K562 (cell line): ENCODE results near the gene SGMS1. TPM values are rescaled to one million over a fixed set of nuclear protein-coding genes. Genes with fewer than 3 reads are reported as not detected.

Source experiments
- BACH1 ChIP-seq: fragments of 200-800 bp; sonication (Bioruptor generic); IDR thresholded peaks from 2 replicates; pipeline ENCODE4 v1.6.1; 2016; ENCODE audit warnings: missing genetic modification characterization, missing compliant biosample characterization
- CBX3 ChIP-seq, 2 experiments: IDR thresholded peaks; 1 replicate in 1 of 2; 2 replicates in 1 of 2; pipeline ENCODE4 v1.6.1; 2012; ENCODE audit warnings: inconsistent platforms in 2 of 2, low read length in 2 of 2, borderline replicate concordance in 1 of 2, control low read depth in 1 of 2
- CEBPG ChIP-seq, 3 experiments: fragments of 200-800 bp in 1 of 3; sonication (Bioruptor generic) in 1 of 3; sonication (generic) in 1 of 3; formaldehyde crosslinking in 1 of 3; IDR thresholded peaks in 2 of 3; conservative IDR thresholded peaks in 1 of 3; 2 replicates each; pipeline versions ENCODE4 v1.6.1 to v1.8.0; 2016 to 2022; ENCODE audit warnings: missing compliant biosample characterization in 2 of 3, missing genetic modification characterization in 2 of 3, mild to moderate bottlenecking in 1 of 3, missing genetic modification reagents in 1 of 3
- CHD1 ChIP-seq: fragments of 200-600 bp; sonication (generic); IDR thresholded peaks from one replicate; pipeline ENCODE4 v1.6.1; 2012; ENCODE audit warnings: mild to moderate bottlenecking, moderate library complexity, low read length, inconsistent platforms
- CREB3 ChIP-seq: fragments of 450-650 bp; conservative IDR thresholded peaks from 2 replicates; pipeline ENCODE4 v1.6.1; 2016; ENCODE audit warnings: missing genetic modification characterization, low read depth, mild to moderate bottlenecking, missing compliant biosample characterization, moderate library complexity
- GABPB2 ChIP-seq: fragments of 250-450 bp; sonication (Bioruptor Pico); conservative IDR thresholded peaks from 2 replicates; pipeline ENCODE4 v1.5.1; 2021; ENCODE audit warnings: mild to moderate bottlenecking
- GTF2F1 ChIP-seq: IDR thresholded peaks from 2 replicates; pipeline ENCODE4 v1.6.1; 2011; ENCODE audit warnings: low read depth, low read length, improper control_type of control experiment
- HNRNPL ChIP-seq: fragments of 200-400 bp; formaldehyde crosslinking; IDR thresholded peaks from 2 replicates; pipeline ENCODE4 v1.6.1; 2017; ENCODE audit warnings: low read depth, mild to moderate bottlenecking, low read length
- LEF1 ChIP-seq: fragments of 450-650 bp; IDR thresholded peaks from 2 replicates; pipeline ENCODE4 v1.6.1; 2016; ENCODE audit warnings: mild to moderate bottlenecking
- NKRF ChIP-seq: fragments of 450-650 bp; IDR thresholded peaks from 2 replicates; pipeline ENCODE4 v1.6.1; 2016; ENCODE audit warnings: borderline replicate concordance
- POLR3A ChIP-seq: IDR thresholded peaks from 2 replicates; pipeline ENCODE4 v1.6.1; 2011; ENCODE audit warnings: borderline replicate concordance, mild to moderate bottlenecking, moderate library complexity; ENCODE audit not compliant: insufficient read length, insufficient read depth; ENCODE audit errors: extremely low read depth
- POLR3G ChIP-seq: IDR thresholded peaks from 2 replicates; pipeline ENCODE4 v1.6.1; 2011; ENCODE audit not compliant: insufficient read length, insufficient replicate concordance; ENCODE audit errors: extremely low read depth
- SMAD4 ChIP-seq: fragments of 250-450 bp; sonication (Bioruptor Pico); conservative IDR thresholded peaks from 2 replicates; pipeline ENCODE4 v1.8.0; 2021; ENCODE audit warnings: inconsistent platforms, mild to moderate bottlenecking, moderate library complexity
- SRSF7 ChIP-seq: fragments of 200-400 bp; formaldehyde crosslinking; optimal IDR thresholded peaks from 2 replicates; pipeline ENCODE3; 2017; ENCODE audit warnings: mild to moderate bottlenecking, low read depth, low read length
- ZNF444 ChIP-seq: fragments of 250-450 bp; sonication (Bioruptor Pico); IDR thresholded peaks from 2 replicates; pipeline ENCODE4 v1.4.0; 2020; ENCODE audit warnings: mild to moderate bottlenecking, moderate library complexity
- ZNF707 ChIP-seq: fragments of 250-450 bp; sonication (Bioruptor Pico); conservative IDR thresholded peaks from 2 replicates; pipeline ENCODE4 v1.8.0; 2022; ENCODE audit warnings: inconsistent platforms, mild to moderate bottlenecking, moderate library complexity
- ZNF766 ChIP-seq: fragments of 200-800 bp; sonication (Bioruptor generic); conservative IDR thresholded peaks from 2 replicates; pipeline ENCODE4 v1.6.1; 2016; ENCODE audit warnings: missing genetic modification characterization, missing compliant biosample characterization
- polyA plus RNA-seq, 8 experiments: library from polyadenylated mRNA; depleted of rRNA in 4 of 8; stranded (reverse) in 5 of 8; unstranded in 3 of 8; fragments of >200 nt; fragmentation: Nextera tagmentation in 2 of 8; fragmentation: Illumina TruSeq in 1 of 8; extraction: Ambion mirVana in 2 of 8; extraction: Trizol in 1 of 8; gene quantifications; 2 replicates each; pipeline versions ENCODE4 v1.2.1 to v1.2.3, GENCODE V29; 2011 to 2014; ENCODE audit warnings: inconsistent platforms in 1 of 8, missing spikeins in 1 of 8
- total RNA-seq, 7 experiments: library from RNA; depleted of rRNA in 6 of 7; stranded (reverse); fragments of >200 nt in 6 of 7; fragmentation: Illumina TruSeq in 2 of 7; extraction: Trizol in 2 of 7; gene quantifications; 2 replicates each; pipeline versions ENCODE4 v1.2.1 to v1.2.3, GENCODE V29; 2011 to 2021; ENCODE audit warnings: low replicate concordance in 1 of 7
- TF ChIP-seq, protein P1 (sequence below): fragments of 250-450 bp; sonication (Bioruptor Pico); IDR thresholded peaks from 2 replicates; pipeline ENCODE4 v1.5.0; 2020; ENCODE audit warnings: mild to moderate bottlenecking
- TF ChIP-seq, protein P2 (sequence below), 2 experiments: fragments of 200-800 bp in 1 of 2; sonication (Bioruptor generic) in 1 of 2; sonication (generic) in 1 of 2; formaldehyde crosslinking in 1 of 2; IDR thresholded peaks in 1 of 2; conservative IDR thresholded peaks in 1 of 2; 2 replicates each; pipeline versions ENCODE4 v1.5.0 to v1.6.1; 2016 to 2020; ENCODE audit warnings: missing compliant biosample characterization in 1 of 2, missing genetic modification characterization in 1 of 2, missing genetic modification reagents in 1 of 2

The SGMS1 gene
- total and polyA plus RNA-seq, 9 of the 15 experiments (the other 6 are each of a cell fraction or from before 2014, with no cell fraction given): 22.6 to 232 (median 82.2) TPM

DNA sequence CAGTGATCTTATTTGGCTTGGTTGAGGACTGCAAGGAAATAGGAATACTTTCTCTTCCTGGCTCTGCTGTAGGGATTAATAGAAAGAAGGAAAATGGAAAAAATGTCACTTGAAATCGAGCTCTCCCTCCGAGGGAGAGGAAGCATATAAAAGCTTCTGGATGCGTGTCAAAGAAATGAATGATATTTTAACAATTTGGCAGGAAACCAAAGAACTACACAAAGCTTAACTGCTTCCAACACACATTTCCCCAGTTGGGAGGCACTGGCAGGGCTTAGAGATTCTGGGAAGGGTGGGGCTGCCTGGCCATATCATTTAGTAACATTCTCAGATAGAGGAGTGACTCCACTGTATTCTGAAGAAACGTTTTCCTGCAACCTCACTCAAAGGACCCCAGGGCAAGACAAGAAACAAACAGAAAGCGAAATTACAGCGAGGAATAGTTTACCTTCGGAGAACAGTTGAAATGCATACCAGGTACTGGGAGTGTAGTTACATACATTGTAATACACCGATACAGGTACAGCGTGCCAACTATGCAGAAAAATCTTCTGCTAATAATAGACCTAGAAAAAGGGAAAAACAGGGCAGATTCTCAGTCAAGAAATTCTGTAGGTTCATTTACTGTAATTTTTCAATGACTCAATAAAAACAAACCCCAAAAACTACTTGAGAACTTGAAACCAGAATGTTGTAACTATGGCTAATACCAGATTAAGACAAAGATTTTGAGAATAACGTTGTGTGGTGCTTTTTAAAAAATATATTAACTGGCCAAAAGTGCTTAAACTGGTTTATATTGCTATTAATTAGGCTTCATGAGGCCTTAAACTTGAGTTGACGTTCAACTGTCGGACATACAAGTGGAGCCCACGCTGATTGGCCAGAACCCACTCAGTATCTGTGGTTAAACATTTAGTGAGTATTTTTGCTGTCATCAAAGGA is 296.7 kb downstream of the SGMS1 start (continued):
- peak in 1 of 2 experiments; percentile 92; a peak in 2 of 3 replicates for TF ChIP-seq CBX3 (IDR thresholded peaks at IDR 0.05; ENCODE audit: borderline replicate concordance in 1 of 2, low read length in 2 of 2)
- no peak for TF ChIP-seq ZNF766 (CRISPR knock-in tag)
- TF ChIP-seq, protein P1, sequence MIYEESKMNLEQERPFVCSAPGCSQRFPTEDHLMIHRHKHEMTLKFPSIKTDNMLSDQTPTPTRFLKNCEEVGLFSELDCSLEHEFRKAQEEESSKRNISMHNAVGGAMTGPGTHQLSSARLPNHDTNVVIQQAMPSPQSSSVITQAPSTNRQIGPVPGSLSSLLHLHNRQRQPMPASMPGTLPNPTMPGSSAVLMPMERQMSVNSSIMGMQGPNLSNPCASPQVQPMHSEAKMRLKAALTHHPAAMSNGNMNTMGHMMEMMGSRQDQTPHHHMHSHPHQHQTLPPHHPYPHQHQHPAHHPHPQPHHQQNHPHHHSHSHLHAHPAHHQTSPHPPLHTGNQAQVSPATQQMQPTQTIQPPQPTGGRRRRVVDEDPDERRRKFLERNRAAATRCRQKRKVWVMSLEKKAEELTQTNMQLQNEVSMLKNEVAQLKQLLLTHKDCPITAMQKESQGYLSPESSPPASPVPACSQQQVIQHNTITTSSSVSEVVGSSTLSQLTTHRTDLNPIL (CRISPR knock-in tag): no peak
- peak; percentile 77 for TF ChIP-seq SMAD4 (CRISPR knock-in tag)
- no peak for TF ChIP-seq CEBPG (CRISPR knock-in tag; IDR thresholded peaks at IDR 0.05)
- TF ChIP-seq CEBPG (tag; conservative IDR thresholded peaks at IDR 0.05 in 1 of 2, IDR thresholded peaks at IDR 0.05 in 1 of 2): no peak; a peak in 2 of 4 replicates
- TF ChIP-seq NKRF: no peak
- peak; percentile 92; the same call in 1 of the 2 replicates for TF ChIP-seq GTF2F1
- TF ChIP-seq HNRNPL: no peak
- TF ChIP-seq, protein P2, sequence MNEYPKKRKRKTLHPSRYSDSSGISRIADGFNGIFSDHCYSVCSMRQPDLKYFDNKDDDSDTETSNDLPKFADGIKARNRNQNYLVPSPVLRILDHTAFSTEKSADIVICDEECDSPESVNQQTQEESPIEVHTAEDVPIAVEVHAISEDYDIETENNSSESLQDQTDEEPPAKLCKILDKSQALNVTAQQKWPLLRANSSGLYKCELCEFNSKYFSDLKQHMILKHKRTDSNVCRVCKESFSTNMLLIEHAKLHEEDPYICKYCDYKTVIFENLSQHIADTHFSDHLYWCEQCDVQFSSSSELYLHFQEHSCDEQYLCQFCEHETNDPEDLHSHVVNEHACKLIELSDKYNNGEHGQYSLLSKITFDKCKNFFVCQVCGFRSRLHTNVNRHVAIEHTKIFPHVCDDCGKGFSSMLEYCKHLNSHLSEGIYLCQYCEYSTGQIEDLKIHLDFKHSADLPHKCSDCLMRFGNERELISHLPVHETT (CRISPR knock-in tag; conservative IDR thresholded peaks at IDR 0.05 in 1 of 2, IDR thresholded peaks at IDR 0.05 in 1 of 2): peak in 1 of 2 experiments; percentile 56; a peak in 2 of 4 replicates
- no peak for TF ChIP-seq ZNF444 (CRISPR knock-in tag)
- no peak for TF ChIP-seq LEF1
- peak; percentile 55 for TF ChIP-seq BACH1 (tag)
- TF ChIP-seq SRSF7: no peak
- peak; percentile 74 for TF ChIP-seq CHD1
- no peak for TF ChIP-seq ZNF707 (CRISPR knock-in tag)
- TF ChIP-seq GABPB2: no peak
- TF ChIP-seq CREB3 (tag): peak; percentile 74
- TF ChIP-seq POLR3G: no peak
- no peak for TF ChIP-seq POLR3A
